ENCODE data around the gene NFAT5. TPM values are rescaled to one million over a fixed set of nuclear protein-coding genes. Genes with fewer than 3 reads are reported as not detected.

The NFAT5 gene
- total RNA-seq, 3 donors from 2014 or later: 29.1 to 48.4 (median 39.8) TPM

DNA sequence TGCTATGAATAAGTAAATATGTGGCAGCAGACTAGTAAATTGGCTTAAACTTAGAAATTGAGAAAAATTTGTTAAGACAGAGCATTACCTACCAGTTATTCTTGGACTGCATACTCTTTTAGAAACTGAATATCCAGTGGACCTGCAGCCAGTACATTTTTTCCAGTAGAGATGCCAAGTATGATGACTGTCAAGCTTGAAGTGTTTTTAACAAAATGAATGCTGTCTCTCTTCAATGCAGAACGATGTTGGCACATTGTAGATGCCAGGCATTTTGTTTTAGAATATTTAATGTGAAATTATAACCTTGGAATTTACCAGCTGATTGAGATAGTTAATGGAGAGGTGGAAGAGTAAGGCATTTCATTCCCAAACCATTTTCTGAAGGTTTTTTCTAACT lies 52.5 kb downstream of the NFAT5 start:
- H3K4me1 ChIP-seq (ENCODE audit: low read depth): peaks cover 17% of the 10 kb centered on the region

DNA sequence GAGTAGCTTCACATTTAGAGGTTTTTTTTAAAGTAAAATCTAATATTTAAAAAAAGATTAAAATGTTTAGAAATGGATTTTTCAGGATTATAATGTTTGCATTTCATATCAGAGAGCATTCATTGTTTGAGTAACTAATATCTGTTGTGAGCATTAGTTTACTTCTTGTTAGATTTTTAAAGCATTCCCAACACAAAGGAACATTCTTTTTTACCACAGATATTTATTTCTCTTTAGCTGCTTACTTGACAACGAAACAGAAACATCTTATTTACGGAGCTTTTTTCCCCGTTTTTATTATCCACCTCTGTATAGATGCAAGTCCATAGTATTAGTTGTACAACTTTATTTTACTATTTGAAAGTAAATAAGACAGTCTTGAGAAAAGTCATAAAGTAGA lies 53.0 kb downstream of the NFAT5 start:
- H3K4me3 ChIP-seq: no peak overlapping the region
- ATAC-seq (no peak), DNase-seq (no peak)
- H3K9me3 ChIP-seq: no peaks in the 10 kb centered on the region
- intact Hi-C loops (cut with DNase I, micrococcal nuclease): no loop called here
- no peaks in the 10 kb centered on the region for H3K36me3 ChIP-seq (ENCODE audit: low read depth)
- peaks cover 13% of the 10 kb centered on the region for H3K4me1 ChIP-seq (ENCODE audit: low read depth)
- TF ChIP-seq, protein P1, sequence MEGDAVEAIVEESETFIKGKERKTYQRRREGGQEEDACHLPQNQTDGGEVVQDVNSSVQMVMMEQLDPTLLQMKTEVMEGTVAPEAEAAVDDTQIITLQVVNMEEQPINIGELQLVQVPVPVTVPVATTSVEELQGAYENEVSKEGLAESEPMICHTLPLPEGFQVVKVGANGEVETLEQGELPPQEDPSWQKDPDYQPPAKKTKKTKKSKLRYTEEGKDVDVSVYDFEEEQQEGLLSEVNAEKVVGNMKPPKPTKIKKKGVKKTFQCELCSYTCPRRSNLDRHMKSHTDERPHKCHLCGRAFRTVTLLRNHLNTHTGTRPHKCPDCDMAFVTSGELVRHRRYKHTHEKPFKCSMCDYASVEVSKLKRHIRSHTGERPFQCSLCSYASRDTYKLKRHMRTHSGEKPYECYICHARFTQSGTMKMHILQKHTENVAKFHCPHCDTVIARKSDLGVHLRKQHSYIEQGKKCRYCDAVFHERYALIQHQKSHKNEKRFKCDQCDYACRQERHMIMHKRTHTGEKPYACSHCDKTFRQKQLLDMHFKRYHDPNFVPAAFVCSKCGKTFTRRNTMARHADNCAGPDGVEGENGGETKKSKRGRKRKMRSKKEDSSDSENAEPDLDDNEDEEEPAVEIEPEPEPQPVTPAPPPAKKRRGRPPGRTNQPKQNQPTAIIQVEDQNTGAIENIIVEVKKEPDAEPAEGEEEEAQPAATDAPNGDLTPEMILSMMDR (IDR thresholded peaks at IDR 0.05): no peak

More for the DNA sequence above, 52.5 kb downstream of the NFAT5 start:
- ATAC-seq (no peak), DNase-seq (no peak)
- Histone ChIP-seq H3K9me3 (no peaks in the 10 kb centered on the region), H3K36me3 (ENCODE audit: low read depth) (no peaks in the 10 kb centered on the region), H3K4me3 (no peak overlapping the region)
- intact Hi-C loops (cut with DNase I, micrococcal nuclease): no loop called here
- TF ChIP-seq, protein P1 (IDR thresholded peaks at IDR 0.05): no peak

DNA sequence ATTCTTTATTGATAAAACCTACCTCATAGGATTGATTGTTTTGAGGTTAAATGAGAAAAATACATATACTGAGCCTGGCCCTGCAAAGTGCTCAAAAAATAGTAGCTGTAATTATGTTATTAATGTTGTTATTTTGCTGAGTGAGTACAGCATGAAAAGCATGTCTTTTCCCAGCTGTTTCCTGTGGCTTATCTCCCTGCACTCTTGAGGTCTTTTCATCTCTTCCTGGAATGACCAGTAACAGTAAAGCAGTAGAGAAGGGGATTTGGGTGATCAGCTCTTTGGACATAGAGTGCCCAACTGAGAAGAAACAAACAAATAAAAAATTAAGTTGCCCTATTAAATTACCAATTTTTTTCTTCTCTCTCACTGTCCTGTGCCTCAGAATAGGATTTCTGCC lies 53.7 kb downstream of the NFAT5 start:
- no peak for ATAC-seq
- Histone ChIP-seq H3K4me1 (ENCODE audit: low read depth) (peaks cover 10% of the 10 kb centered on the region), H3K9me3 (no peaks in the 10 kb centered on the region), H3K4me3 (no peak overlapping the region), H3K36me3 (ENCODE audit: low read depth) (no peaks in the 10 kb centered on the region)
- intact Hi-C loops (cut with DNase I, micrococcal nuclease): no loop called here
- DNase-seq: no peak
- TF ChIP-seq, protein P1 (IDR thresholded peaks at IDR 0.05): no peak

DNA sequence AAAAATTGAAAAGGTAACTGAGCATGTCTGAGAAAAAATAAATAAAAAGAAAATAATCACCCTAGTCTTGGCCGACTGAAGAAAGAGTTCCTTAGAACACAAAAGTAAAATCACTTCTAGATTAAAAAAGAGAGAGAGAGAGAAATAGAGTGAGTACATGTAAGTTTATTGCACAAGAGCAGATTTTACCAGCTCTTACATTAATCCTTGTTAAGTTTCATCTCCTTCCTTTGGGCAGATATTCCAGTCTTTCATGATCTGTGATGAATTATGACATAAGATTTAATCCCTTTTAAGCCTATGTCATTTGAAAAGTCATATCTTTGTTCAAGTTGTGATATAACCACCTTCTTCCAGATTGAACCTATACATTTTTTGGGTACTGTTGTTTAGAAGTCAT lies 54.8 kb downstream of the NFAT5 start:
- no peaks in the 10 kb centered on the region for H3K9me3 ChIP-seq
- H3K36me3 ChIP-seq (ENCODE audit: low read depth): no peaks in the 10 kb centered on the region
- DNase-seq (no peak), ATAC-seq (no peak)
- intact Hi-C loops (cut with DNase I, micrococcal nuclease): no loop called here
- peaks cover 10% of the 10 kb centered on the region for H3K4me1 ChIP-seq (ENCODE audit: low read depth)
- H3K4me3 ChIP-seq: no peak overlapping the region
- TF ChIP-seq, protein P1 (IDR thresholded peaks at IDR 0.05): no peak

DNA sequence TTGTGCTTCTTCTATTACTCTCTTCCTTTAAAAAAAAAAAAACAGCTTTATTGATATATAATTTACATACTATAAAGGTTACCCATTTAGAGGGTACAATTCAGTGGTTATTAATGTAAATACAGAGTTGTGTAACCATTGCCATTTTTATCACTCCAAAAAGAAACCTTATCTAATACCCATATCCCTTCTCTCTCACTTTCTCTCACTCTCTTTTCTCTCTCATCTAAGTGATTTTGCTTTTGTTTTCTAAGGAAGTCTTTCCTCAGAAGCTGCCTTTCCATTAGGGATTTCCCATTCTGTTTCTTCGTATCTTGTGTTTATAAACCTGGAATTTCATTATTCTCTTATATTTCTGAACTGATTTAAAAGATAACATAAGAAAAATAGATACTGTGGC lies 55.5 kb downstream of the NFAT5 start:
- Histone ChIP-seq H3K9me3 (no peaks in the 10 kb centered on the region), H3K36me3 (ENCODE audit: low read depth) (no peaks in the 10 kb centered on the region), H3K4me1 (ENCODE audit: low read depth) (peaks cover 10% of the 10 kb centered on the region), H3K4me3 (no peak overlapping the region)
- ATAC-seq: no peak
- intact Hi-C loops (cut with DNase I, micrococcal nuclease): no loop called here
- no peak for DNase-seq
- TF ChIP-seq, protein P1 (IDR thresholded peaks at IDR 0.05): no peak

DNA sequence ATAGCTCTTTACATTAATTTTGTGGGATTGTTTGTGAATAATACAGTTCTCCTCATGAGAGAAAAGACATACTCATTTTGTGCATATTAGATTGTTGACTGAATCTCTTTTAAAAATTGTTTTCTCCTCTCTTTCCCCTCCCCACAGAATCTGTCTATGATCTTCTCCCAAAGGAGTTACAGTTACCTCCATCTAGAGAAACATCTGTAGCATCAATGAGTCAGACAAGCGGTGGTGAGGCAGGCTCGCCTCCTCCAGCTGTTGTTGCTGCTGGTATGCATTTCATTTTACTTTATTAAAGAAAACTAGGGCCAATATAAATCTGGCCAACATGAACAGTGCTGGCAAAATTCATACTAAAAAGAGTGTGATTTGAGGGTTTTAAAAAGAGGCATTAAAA lies 60.5 kb downstream of the NFAT5 start:
- Histone ChIP-seq H3K4me1 (ENCODE audit: low read depth) (no peaks in the 10 kb centered on the region), H3K4me3 (no peak overlapping the region), H3K9me3 (no peaks in the 10 kb centered on the region), H3K36me3 (ENCODE audit: low read depth) (no peaks in the 10 kb centered on the region)
- TF ChIP-seq, protein P1 (IDR thresholded peaks at IDR 0.05): no peak
- ATAC-seq (no peak), DNase-seq (no peak)
- intact Hi-C loops (cut with DNase I, micrococcal nuclease): no loop called here

Data from mucosa of descending colon (tissue), 3 donors.